Fibroblast of lung (primary cell): Measurements from ENCODE around the gene AJUBA. TPM values are rescaled to one million over a fixed set of nuclear protein-coding genes. Genes with fewer than 3 reads are reported as not detected.
A peak's percentile ranks its signal among the peaks of the same experiment; 100 is the strongest.

Experiments used
- DNase-seq, 2 donors: peaks; one replicate each; pipeline versions ENCODE4 v3.0.0 to v3.0.0-alpha.2; 2010; ENCODE audit warnings: low read depth in 2 of 2
- H2AFZ ChIP-seq: 2 replicates; pipeline ENCODE4 v1.5.1; 2012; ENCODE audit warnings: low read length, control low read depth, inconsistent platforms
- H3K27ac ChIP-seq: 2 replicates; pipeline ENCODE4 v1.5.1; 2011; ENCODE audit warnings: low read length, control low read depth; ENCODE audit not compliant: insufficient read depth
- H3K27me3 ChIP-seq: 2 replicates; pipeline ENCODE4 v1.5.1; 2011; ENCODE audit warnings: mild to moderate bottlenecking, low read length; ENCODE audit not compliant: control insufficient read depth, insufficient read depth
- H3K36me3 ChIP-seq: 2 replicates; pipeline ENCODE4 v1.5.1; 2011; ENCODE audit warnings: low read length; ENCODE audit not compliant: control insufficient read depth, insufficient read depth
- H3K4me1 ChIP-seq: 2 replicates; pipeline ENCODE4 v1.5.1; 2011; ENCODE audit warnings: low read length; ENCODE audit not compliant: control insufficient read depth, insufficient read depth; ENCODE audit errors: extremely low read depth
- H3K4me2 ChIP-seq: 2 replicates; pipeline ENCODE4 v1.5.1; 2011; ENCODE audit warnings: low read length, control low read depth; ENCODE audit not compliant: insufficient read depth; ENCODE audit errors: extremely low read depth
- H3K4me3 ChIP-seq, 4 experiments: fragments of 200-600 bp in 1 of 4; sonication (generic) in 1 of 4; replicated peaks in 1 of 4; 2 replicates each; pipeline ENCODE4 v1.5.1; 2011 to 2016; ENCODE audit warnings: low read length in 4 of 4, low read depth in 3 of 4, mild to moderate bottlenecking in 3 of 4, control low read depth in 2 of 4, inconsistent platforms in 1 of 4, mixed read lengths in 1 of 4; ENCODE audit not compliant: insufficient read depth in 1 of 4; ENCODE audit errors: control extremely low read depth in 1 of 4
- H3K79me2 ChIP-seq: 2 replicates; pipeline ENCODE4 v1.5.1; 2012; ENCODE audit warnings: mild to moderate bottlenecking, low read length, inconsistent platforms; ENCODE audit not compliant: control insufficient read depth, insufficient read depth
- H3K9ac ChIP-seq: 2 replicates; pipeline ENCODE4 v1.5.1; 2011; ENCODE audit warnings: mild to moderate bottlenecking, low read length, control low read depth; ENCODE audit not compliant: insufficient read depth
- H3K9me3 ChIP-seq: 2 replicates; pipeline ENCODE4 v1.5.1; 2012; ENCODE audit warnings: low read depth, low read length; ENCODE audit not compliant: control insufficient read depth, insufficient read depth
- H4K20me1 ChIP-seq: 2 replicates; pipeline ENCODE4 v1.5.1; 2011; ENCODE audit warnings: low read length; ENCODE audit not compliant: control insufficient read depth, insufficient read depth; ENCODE audit errors: extremely low read depth
- EZH2 ChIP-seq: IDR thresholded peaks from 2 replicates; pipeline ENCODE4 v1.5.1; 2012; ENCODE audit warnings: low read length, control low read depth, mild to moderate bottlenecking; ENCODE audit errors: missing control alignments
- polyA plus RNA-seq, 2 donors: library from polyadenylated mRNA; depleted of rRNA in 1 of 2; stranded (reverse) in 1 of 2; unstranded in 1 of 2; fragments of >200 nt; gene quantifications; 2 replicates each; pipeline ENCODE4 v1.2.1, GENCODE V29; 2011 to 2012; ENCODE audit warnings: missing spikeins in 1 of 2
- total RNA-seq: library from RNA; depleted of rRNA; stranded (reverse); fragments of >200 nt; gene quantifications from 2 replicates; pipeline ENCODE4 v1.2.1, GENCODE V29; 2014
- TF ChIP-seq, protein P1 (sequence below), 2 donors: IDR thresholded peaks in 1 of 2; conservative IDR thresholded peaks in 1 of 2; 1 replicate in 1 of 2; 2 replicates in 1 of 2; pipeline ENCODE4 v1.5.1; 2011 to 2012; ENCODE audit warnings: low read length in 2 of 2, control low read depth in 1 of 2, inconsistent platforms in 1 of 2, low read depth in 1 of 2, mild to moderate bottlenecking in 1 of 2

The AJUBA gene
- total and polyA plus RNA-seq, 2 donors (not counting 1 experiment from before 2014, with no cell fraction given): 41.3 to 84.9 TPM

DNA sequence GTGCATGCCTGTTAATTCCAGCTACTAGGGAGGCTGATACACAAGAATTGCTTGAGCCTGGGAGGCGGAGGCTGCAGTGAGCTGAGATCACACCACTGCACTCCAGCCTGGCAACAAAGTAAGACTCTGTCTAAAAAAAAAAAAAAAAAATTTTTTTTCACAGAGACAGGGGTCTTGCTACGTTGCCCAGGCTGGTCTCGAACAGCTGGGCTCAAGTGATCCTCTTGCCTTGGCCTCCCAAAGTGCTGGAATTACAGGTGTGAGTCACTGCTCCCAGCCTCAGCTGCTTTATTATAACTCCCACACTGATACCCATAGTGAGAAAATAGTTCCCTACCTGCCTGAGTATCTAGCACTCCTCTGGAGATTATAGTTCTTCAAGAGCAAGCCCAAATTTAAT lies 36.7 kb downstream of the AJUBA start:
- Histone ChIP-seq H3K4me1 (no peaks in the 10 kb centered on the region), H3K4me2 (no peak overlapping the region), H3K27me3 (no peaks in the 10 kb centered on the region), H3K27ac (no peak overlapping the region), H3K4me3 (no peak overlapping the region), H3K36me3 (no peaks in the 10 kb centered on the region), H4K20me1 (no peaks in the 10 kb centered on the region), H3K9ac (no peak overlapping the region), H3K9me3 (no peaks in the 10 kb centered on the region), H3K79me2 (no peaks in the 10 kb centered on the region), H2AFZ (no peak overlapping the region)
- no peak for TF ChIP-seq EZH2
- TF ChIP-seq, protein P1, sequence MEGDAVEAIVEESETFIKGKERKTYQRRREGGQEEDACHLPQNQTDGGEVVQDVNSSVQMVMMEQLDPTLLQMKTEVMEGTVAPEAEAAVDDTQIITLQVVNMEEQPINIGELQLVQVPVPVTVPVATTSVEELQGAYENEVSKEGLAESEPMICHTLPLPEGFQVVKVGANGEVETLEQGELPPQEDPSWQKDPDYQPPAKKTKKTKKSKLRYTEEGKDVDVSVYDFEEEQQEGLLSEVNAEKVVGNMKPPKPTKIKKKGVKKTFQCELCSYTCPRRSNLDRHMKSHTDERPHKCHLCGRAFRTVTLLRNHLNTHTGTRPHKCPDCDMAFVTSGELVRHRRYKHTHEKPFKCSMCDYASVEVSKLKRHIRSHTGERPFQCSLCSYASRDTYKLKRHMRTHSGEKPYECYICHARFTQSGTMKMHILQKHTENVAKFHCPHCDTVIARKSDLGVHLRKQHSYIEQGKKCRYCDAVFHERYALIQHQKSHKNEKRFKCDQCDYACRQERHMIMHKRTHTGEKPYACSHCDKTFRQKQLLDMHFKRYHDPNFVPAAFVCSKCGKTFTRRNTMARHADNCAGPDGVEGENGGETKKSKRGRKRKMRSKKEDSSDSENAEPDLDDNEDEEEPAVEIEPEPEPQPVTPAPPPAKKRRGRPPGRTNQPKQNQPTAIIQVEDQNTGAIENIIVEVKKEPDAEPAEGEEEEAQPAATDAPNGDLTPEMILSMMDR (conservative IDR thresholded peaks at IDR 0.05 in 1 of 2, IDR thresholded peaks at IDR 0.05 in 1 of 2; ENCODE audit: low read depth in 1 of 2, low read length in 2 of 2): no peak
- no peak for DNase-seq

DNA sequence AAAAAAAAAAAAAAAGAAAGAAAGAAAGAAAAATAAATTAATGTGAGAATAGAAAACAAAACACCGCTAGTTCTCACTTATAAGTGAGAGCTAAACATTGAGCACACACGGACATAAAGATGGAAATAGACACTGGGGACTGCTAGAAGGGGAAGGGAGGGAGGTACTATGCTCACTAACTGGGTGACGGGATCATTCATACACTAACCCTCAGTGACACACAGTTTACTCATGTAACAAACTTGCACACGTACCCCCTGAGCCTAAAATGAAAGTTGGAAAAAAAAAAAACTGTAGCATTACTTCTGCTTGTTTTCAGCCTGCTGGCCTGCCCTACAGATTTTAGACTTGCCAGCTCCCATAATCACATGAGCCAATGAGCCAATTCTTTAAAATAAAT lies 42.7 kb downstream of the AJUBA start:
- TF ChIP-seq EZH2: no peak
- TF ChIP-seq, protein P1 (conservative IDR thresholded peaks at IDR 0.05 in 1 of 2, IDR thresholded peaks at IDR 0.05 in 1 of 2; ENCODE audit: low read depth in 1 of 2, low read length in 2 of 2): no peak
- H3K4me3 ChIP-seq: no peak overlapping the region
- no peak overlapping the region for H3K4me2 ChIP-seq
- H3K36me3 ChIP-seq: peaks cover 2% of the 10 kb centered on the region
- H3K9me3 ChIP-seq: no peaks in the 10 kb centered on the region
- no peak overlapping the region for H3K9ac ChIP-seq
- DNase-seq: peak; percentile 58 to 61
- no peaks in the 10 kb centered on the region for H3K27me3 ChIP-seq
- H4K20me1 ChIP-seq: no peaks in the 10 kb centered on the region
- H3K4me1 ChIP-seq: no peaks in the 10 kb centered on the region
- H3K79me2 ChIP-seq: no peaks in the 10 kb centered on the region
- H3K27ac ChIP-seq: peak overlapping the region; percentile 38
- H2AFZ ChIP-seq: no peak overlapping the region

DNA sequence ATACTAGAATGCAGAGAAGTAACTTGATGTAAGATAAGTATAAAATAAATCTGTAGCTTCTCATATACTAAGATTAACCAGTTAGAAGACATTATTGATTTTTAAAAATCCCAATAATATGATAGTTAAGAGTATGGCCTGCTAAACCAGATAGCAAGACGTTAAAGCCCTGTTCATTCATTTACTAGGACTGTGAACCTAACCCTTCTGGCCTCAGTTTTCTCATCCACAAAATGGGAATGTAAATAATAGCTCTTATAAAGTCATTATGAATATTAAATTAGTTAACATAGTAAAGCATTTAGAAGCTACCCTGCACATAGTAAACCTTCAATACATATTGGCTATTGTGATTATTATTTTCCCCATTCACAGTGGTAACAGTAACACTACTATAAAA lies 47.2 kb downstream of the AJUBA start:
- TF ChIP-seq EZH2: no peak
- TF ChIP-seq, protein P1 (conservative IDR thresholded peaks at IDR 0.05 in 1 of 2, IDR thresholded peaks at IDR 0.05 in 1 of 2; ENCODE audit: low read depth in 1 of 2, low read length in 2 of 2): no peak
- H3K4me3 ChIP-seq: no peak overlapping the region
- H4K20me1 ChIP-seq: no peaks in the 10 kb centered on the region
- no peaks in the 10 kb centered on the region for H3K27me3 ChIP-seq
- no peak overlapping the region for H2AFZ ChIP-seq
- no peak overlapping the region for H3K27ac ChIP-seq
- H3K9me3 ChIP-seq: no peaks in the 10 kb centered on the region
- H3K4me1 ChIP-seq: no peaks in the 10 kb centered on the region
- no peaks in the 10 kb centered on the region for H3K79me2 ChIP-seq
- no peak overlapping the region for H3K9ac ChIP-seq
- H3K36me3 ChIP-seq: peaks cover 2% of the 10 kb centered on the region
- H3K4me2 ChIP-seq: no peak overlapping the region
- DNase-seq: no peak
